IPS-18c (cell line): ENCODE measurements around the gene NXPE2.
"Not testable (repeated sequence)": the region's sequence is repeated elsewhere in the genome, so short reads cannot be mapped to it uniquely, and the experiment has no call there.

Experiments used
- H3K4me3 ChIP-seq: 2 replicates; pipeline ENCODE4 v1.7.0; 2013; ENCODE audit warnings: low read depth, mild to moderate bottlenecking, low read length, moderate library complexity; ENCODE audit not compliant: insufficient read depth
- H3K9me3 ChIP-seq: one replicate; pipeline ENCODE4 v1.6.1; 2013; ENCODE audit warnings: mild to moderate bottlenecking, low read length, moderate library complexity; ENCODE audit not compliant: control insufficient read depth, insufficient read depth

Gene NXPE2

GRCh38 chr11:114678125-114679036 is at the start of gene NXPE2:
Gene NXPE2 (plus strand): TSS chr11:114678527. CDS start chr11:114678576, 49 bp downstream.
- Histone ChIP-seq H3K9me3 (peaks cover 3% of the 10 kb centered on the region), H3K4me3 (no peak within 1 kb of the TSS)

- not testable (repeated sequence) for H3K9me3 ChIP-seq, H3K4me3 ChIP-seq
Measured at GRCh38 chr11:114631445-114631965, 46.8 kb upstream of the NXPE2 start.

- H3K4me3 ChIP-seq, H3K9me3 ChIP-seq: not testable (repeated sequence)
Measured at GRCh38 chr11:114639440-114639839, 38.9 kb upstream of the NXPE2 start.

GRCh38 chr11:114650661-114651060 is 27.7 kb upstream of the NXPE2 start:
- Histone ChIP-seq H3K4me3 (no peak overlapping the region), H3K9me3 (peaks cover 2% of the 10 kb centered on the region)

- Histone ChIP-seq H3K4me3 (no peak overlapping the region), H3K9me3 (peaks cover 2% of the 10 kb centered on the region)
Measured at GRCh38 chr11:114651145-114651718, 27.1 kb upstream of the NXPE2 start.

GRCh38 chr11:114653148-114653547 is 25.2 kb upstream of the NXPE2 start:
- Histone ChIP-seq H3K4me3 (no peak overlapping the region), H3K9me3 (peaks cover 2% of the 10 kb centered on the region)

- Histone ChIP-seq H3K9me3 (no peaks in the 10 kb centered on the region), H3K4me3 (no peak overlapping the region)
Measured at GRCh38 chr11:114664641-114665040, 13.7 kb upstream of the NXPE2 start.

- H3K9me3 ChIP-seq = no peaks in the 10 kb centered on the region
- no peak overlapping the region for H3K4me3 ChIP-seq
Measured at GRCh38 chr11:114666760-114667159, 11.6 kb upstream of the NXPE2 start.

GRCh38 chr11:114668109-114668508 is 10.2 kb upstream of the NXPE2 start:
- no peaks in the 10 kb centered on the region for H3K9me3 ChIP-seq
- no peak overlapping the region for H3K4me3 ChIP-seq

- H3K9me3 ChIP-seq = no peaks in the 10 kb centered on the region
- no peak overlapping the region for H3K4me3 ChIP-seq
Measured at GRCh38 chr11:114673661-114674060, 4.7 kb upstream of the NXPE2 start.

GRCh38 chr11:114679505-114679904 is 1.2 kb downstream of the NXPE2 start:
- Histone ChIP-seq H3K9me3 (peaks cover 3% of the 10 kb centered on the region), H3K4me3 (no peak overlapping the region)

- Histone ChIP-seq H3K4me3 (no peak overlapping the region), H3K9me3 (peaks cover 3% of the 10 kb centered on the region)
Measured at GRCh38 chr11:114683007-114683406, 4.7 kb downstream of the NXPE2 start.

- Histone ChIP-seq H3K4me3 (no peak overlapping the region), H3K9me3 (peaks cover 3% of the 10 kb centered on the region)
Measured at GRCh38 chr11:114684636-114685035, 6.3 kb downstream of the NXPE2 start.

- Histone ChIP-seq H3K4me3 (no peak overlapping the region), H3K9me3 (peaks cover 3% of the 10 kb centered on the region)
Measured at GRCh38 chr11:114685097-114685496, 6.8 kb downstream of the NXPE2 start.

GRCh38 chr11:114705280-114706024 is 27.1 kb downstream of the NXPE2 start:
- Histone ChIP-seq H3K9me3 (no peaks in the 10 kb centered on the region), H3K4me3 (no peak overlapping the region)

GRCh38 chr11:114709960-114710359 is 31.6 kb downstream of the NXPE2 start:
- Histone ChIP-seq H3K9me3 (no peaks in the 10 kb centered on the region), H3K4me3 (no peak overlapping the region)

- no peaks in the 10 kb centered on the region for H3K9me3 ChIP-seq
- H3K4me3 ChIP-seq = no peak overlapping the region
Measured at GRCh38 chr11:114713756-114714155, 35.4 kb downstream of the NXPE2 start.

GRCh38 chr11:114719562-114719961 is 41.2 kb downstream of the NXPE2 start:
- no peak overlapping the region for H3K4me3 ChIP-seq
- H3K9me3 ChIP-seq = no peaks in the 10 kb centered on the region
